NCI-H82 treated with DMSO at 0.1 percent for 48 hours (cell line): ENCODE data around the gene TOP2A.

Experiments used
- DNase-seq: peaks from one replicate; lab custom pipeline; 2025; ENCODE audit not compliant: unreplicated experiment; lab: John Stamatoyannopoulos, UW

TOP2A gene

GRCh38 chr17:40360091-40360490 is 57.6 kb downstream of the TOP2A start:
- no peak for DNase-seq

DNA sequence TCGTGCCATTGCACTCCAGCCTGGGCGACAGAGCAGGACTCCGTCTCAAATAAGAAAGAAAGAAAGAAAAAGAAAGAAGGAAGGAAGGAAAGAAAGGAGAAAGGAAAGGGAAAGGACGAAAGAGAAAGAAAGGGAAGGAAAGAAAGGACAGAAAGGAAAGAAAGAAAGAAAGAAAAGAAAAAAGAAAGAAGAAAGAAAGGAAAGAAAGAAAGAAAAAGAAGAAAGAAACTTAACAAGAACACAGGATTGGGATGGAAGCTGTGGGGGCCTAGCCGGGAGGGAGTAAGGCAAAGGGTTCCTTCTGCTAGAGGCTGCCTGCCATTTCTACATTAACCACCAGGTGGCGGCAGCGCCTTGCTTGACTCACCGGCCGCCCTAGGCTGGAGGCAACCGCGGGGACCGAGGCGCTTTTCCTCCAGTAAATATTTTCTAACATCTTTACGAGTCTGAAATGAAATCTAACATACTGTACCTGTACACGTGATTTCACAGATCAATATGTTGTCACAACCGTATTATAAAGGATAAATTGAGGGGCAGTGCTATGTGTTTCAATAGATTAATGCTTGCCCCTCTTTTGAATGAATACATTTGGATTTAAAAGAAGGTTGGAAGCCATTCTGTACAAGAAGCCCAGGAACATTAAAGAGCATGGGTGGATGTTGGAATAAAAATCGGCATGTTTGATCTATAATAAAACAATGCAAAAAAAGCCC is 59.2 kb downstream of the TOP2A start:
- peak; percentile 54 for DNase-seq

DNA sequence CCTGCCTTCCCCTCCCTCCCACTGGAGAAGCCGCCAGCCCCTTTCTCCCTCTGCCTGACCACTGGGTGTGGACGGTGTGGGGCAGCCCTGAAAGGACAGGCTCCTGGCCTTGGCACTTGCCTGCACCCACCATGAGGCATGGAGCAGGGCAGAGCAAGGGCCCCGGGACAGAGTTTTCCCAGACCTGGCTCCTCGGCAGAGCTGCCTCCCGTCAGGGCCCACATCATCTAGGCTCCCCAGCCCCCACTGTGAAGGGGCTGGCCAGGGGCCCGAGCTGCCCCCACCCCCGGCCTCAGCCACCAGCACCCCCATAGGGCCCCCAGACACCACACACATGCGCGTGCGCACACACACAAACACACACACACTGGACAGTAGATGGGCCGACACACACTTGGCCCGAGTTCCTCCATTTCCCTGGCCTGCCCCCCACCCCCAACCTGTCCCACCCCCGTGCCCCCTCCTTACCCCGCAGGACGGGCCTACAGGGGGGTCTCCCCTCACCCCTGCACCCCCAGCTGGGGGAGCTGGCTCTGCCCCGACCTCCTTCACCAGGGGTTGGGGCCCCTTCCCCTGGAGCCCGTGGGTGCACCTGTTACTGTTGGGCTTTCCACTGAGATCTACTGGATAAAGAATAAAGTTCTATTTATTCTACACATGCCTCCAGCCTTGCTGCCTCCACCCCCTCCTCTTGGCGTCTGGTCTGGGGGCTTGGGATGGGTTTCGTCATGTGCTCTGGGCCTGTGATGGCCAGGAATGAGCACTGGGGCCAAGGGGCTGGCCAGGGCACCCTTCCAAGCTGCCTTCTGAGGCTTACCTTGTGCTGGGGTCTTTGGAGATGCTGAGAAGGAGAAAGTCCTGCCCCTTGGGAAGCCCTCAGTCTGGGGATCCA is 60.5 kb downstream of the TOP2A start:
- no peak for DNase-seq

GRCh38 chr17:40355804-40356758 is 61.6 kb downstream of the TOP2A start:
- DNase-seq = no peak

- peak; percentile 7 for DNase-seq
Measured at GRCh38 chr17:40355123-40355803, 62.4 kb downstream of the TOP2A start.

DNA sequence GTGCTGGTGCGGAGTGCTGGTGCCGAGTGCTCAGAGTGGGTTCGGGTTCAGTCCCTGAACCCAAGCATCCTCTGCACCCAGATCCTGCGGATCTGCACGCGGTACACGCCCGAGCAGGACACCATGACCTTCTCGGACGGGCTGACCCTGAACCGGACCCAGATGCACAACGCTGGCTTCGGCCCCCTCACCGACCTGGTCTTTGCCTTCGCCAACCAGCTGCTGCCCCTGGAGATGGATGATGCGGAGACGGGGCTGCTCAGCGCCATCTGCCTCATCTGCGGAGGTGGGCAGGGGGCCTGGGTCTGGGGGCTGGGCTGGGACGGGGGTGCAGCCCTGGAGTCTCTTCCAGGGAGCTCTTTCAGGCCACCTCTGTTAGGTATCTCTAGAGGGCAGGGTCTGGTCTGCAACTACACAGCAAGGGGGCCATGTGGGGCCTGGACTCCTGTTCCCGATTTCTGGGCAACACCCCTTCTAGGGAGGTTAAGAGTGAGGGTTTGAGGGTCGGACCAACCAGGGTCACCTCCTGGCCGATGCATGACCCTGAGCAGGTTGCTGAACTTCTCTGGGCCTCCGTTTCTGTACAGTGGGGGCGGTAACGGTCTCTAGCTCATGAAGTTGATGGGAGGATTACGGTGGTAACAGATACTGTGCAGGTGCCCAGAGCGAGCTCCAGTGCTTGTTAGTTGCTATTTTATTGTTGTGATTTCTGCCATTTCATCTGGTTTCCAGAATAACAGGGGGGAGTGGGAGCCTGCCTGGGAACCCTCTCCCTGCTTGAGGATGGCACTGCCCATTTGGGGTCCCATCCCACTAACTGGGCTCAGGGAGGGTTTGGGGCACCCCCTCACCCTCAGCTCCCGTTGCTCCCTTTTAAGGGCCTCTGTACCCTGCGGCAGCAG is 63.2 kb downstream of the TOP2A start:
- DNase-seq = no peak

DNA sequence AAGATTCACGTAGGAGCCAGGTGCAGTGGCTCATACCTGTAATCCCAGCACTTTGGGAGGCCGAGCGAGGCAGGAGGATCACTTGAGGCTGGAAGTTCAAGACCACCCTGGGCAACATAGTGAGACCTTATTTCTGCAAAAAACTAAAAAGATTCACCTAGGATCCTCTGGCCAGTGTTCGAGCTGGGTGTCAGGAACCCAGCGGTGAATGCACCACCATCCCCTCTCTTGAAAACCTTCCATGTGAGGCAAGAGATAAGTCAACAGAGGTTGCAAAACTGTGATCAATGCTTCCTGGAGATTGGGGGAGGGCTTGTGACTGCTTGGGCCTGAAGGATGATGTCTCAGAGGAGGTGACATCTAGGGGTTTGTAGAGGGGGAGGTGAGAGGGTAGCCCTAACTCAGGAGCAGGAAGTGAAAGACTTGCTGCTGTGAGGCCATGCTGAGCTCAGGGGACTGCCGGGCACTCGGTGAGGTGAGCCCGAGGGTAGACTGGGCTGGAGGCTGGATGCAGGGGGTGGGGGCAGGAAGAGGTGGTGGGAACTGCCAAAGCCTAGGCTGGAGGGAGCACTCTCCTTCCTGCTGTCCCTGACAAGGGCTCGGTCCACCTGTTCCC is 64.8 kb downstream of the TOP2A start:
- no peak for DNase-seq

DNA sequence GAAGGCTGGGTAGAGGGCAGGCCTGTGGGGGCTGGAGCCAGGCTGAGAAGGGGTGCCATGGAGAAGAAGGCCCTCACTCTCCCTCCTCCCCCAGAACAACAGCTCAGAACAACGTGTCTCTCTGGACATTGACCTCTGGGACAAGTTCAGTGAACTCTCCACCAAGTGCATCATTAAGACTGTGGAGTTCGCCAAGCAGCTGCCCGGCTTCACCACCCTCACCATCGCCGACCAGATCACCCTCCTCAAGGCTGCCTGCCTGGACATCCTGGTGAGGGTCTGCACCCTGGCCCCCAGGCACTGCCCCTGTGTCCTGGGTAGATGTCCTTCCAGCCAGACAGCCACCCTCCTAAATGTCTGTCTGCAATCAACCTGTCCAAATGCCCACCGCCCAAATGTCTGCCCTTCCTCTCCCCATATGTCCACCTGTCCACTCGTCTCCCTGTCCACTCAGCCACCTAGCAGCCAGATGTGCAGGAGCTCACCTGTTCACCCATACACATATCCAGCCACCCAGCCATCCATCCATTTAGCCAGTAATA is 65.4 kb downstream of the TOP2A start:
- DNase-seq = no peak

DNA sequence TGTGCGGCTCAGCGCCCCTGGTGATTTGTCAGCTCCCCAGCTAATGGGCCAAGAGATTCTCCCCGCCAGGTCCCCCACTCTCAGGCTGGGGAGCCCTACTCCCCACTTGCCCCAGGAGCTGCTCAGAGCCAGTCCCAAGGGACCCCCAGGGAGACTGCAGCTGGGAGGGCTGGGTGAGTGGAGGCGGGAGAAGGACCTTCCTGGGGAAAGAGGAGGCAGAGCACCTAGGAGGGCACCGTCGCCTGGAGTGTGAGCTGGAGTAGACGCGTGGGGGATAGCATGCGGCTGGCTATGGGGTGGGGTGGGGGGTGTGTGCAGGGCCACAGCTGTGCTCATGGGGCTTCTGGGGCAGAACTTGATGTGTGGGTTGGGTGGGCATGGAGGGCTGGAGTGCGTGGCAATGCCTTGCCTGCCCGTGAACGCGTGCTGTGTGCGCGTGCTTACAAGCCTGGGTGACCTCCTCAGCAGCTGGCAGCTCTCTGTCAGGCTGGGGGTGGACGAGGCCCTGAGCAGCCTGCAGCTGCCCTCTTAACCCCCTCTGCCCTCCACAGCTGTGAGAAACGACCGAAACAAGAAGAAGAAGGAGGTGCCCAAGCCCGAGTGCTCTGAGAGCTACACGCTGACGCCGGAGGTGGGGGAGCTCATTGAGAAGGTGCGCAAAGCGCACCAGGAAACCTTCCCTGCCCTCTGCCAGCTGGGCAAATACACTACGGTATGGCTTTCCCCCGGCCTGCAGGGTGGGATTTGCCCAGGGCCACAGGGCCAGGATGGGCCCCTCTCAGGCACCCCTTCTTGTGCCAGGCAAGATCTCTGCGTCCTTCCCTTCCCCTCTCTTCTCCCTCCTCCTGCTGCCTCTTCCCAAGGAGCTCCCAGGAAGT is 66.1 kb downstream of the TOP2A start:
- peak; percentile 39 for DNase-seq

- peak; percentile 83 for DNase-seq
Measured at GRCh38 chr17:40350689-40351358, 66.9 kb downstream of the TOP2A start.

GRCh38 chr17:40349895-40350688 is 67.6 kb downstream of the TOP2A start:
- peak; percentile 68 for DNase-seq

GRCh38 chr17:40349477-40349894 is 68.2 kb downstream of the TOP2A start:
- DNase-seq = no peak

DNA sequence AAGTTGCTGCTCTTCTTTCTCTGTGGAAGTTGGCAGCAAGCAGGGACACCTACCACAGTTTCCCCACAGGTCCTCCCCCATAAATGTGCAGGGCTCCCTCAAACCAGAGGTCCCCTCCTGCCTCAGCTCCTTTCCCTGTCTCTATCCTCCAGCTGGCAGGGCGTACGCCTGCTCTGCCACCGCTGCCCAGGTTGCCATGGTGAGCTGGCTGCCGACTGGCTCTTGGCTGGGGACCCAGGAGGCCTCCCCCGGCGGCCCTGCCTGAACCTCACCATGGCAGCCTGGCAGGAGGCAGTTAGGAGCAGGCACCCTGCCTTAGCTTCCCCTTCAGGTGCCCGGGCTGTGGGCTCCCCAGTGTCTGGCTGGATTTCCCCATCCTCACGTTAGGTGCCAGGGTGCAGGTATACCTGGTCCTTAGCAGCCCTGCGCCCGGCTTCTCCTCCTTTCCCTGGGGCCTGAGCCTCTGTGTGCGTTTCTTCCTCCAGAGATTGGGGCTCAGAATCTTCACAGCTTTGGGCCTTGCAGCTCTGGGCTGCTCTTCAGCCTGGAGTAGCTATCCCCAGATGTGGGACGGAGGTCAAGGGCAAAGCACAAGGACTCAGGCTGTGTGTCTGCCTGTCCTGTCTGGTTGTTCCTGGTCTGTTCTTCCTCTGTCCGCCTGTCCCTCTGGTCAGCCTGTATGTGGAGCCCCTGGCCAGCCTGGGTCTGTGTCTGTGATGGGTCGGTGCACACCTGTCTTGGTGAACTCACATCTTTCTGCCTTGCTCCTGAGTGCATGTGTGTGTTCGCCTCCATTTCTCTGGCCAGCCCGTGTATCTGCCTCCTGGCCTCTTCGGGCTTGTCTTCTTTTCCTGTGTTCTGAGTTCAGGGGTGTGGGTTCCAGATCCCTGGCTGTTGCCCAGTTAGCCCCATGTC is 68.9 kb downstream of the TOP2A start:
- DNase-seq = no peak

DNA sequence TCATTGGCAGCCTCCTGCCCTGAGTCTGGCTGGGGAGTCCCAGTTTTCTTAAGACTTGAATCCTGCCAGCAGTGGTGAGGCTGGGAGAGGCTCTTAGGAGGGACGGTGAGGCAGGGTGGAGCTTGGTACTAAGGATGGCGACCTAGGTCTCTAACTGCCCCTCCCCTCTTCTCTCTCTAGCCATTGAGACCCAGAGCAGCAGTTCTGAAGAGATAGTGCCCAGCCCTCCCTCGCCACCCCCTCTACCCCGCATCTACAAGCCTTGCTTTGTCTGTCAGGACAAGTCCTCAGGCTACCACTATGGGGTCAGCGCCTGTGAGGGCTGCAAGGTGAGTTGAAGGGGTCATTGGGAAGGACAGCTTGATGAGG is 69.6 kb downstream of the TOP2A start:
- no peak for DNase-seq

DNA sequence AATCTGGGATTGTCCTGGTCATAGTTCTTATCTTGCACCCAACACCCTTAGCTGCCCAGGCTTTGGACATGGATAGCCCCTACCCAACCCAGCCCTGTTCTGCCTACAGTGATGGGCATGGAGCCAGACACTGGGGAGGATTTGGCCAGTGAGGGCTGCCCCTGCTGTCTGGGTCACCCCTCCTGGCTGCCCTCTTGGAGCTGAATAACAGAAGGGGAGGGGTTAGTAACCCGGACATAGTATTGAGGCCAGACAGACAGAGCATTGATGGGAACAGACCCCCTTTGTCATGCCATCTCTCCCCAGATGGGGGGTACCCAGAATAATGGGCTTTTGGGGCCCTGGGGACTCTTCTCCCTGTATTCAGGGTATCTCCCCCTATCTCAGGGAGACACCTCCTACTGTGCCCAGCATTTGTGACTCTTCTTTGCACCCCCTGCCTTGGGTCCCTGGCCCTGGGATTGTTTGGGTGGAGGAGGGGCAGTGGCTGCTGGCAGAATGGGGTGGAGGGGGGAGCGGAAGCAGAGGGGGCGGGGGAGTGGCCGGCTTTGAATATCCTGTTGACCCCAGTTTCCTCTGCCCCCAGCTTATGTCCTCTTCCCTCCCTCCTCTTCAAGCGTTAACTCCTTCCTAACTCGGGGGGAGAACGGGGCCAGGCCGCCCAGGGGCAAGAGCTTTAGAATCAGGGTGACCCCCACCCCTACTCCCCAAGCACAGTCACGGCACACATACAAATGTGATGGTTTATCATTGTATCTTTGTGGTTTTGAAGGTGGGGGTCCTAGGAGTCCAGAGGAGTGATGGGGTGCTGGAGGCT is 70.2 kb downstream of the TOP2A start:
- no peak for DNase-seq
